HepG2 (cell line): ENCODE measurements around the gene CENPB. TPM values are rescaled to one million over a fixed set of nuclear protein-coding genes. Genes with fewer than 3 reads are reported as not detected.

ENCODE experiments used
- FOXC1 ChIP-seq: sonication (generic); formaldehyde crosslinking; IDR thresholded peaks from 2 replicates; pipeline ENCODE4 v1.8.0; 2022; ENCODE audit warnings: mild to moderate bottlenecking, missing genetic modification reagents, borderline replicate concordance
- GMEB1 ChIP-seq: sonication (generic); formaldehyde crosslinking; IDR thresholded peaks from 2 replicates; pipeline ENCODE4 v1.5.1; 2020; ENCODE audit warnings: missing genetic modification reagents, mild to moderate bottlenecking, borderline replicate concordance
- HDAC2 ChIP-seq: sonication (generic); formaldehyde crosslinking; IDR thresholded peaks from 2 replicates; pipeline ENCODE4 v1.4.0; 2020; ENCODE audit warnings: missing genetic modification reagents
- KLF12 ChIP-seq: sonication (generic); formaldehyde crosslinking; IDR thresholded peaks from 2 replicates; pipeline ENCODE4 v1.4.0; 2020; ENCODE audit warnings: missing genetic modification reagents, borderline replicate concordance
- KLF6 ChIP-seq: IDR thresholded peaks from 2 replicates; pipeline ENCODE4 v1.8.0; 2016; ENCODE audit warnings: missing biosample characterization, missing genetic modification reagents
- NAIF1 ChIP-seq: sonication (generic); formaldehyde crosslinking; IDR thresholded peaks from 2 replicates; pipeline ENCODE4 v1.5.0; 2020; ENCODE audit warnings: mild to moderate bottlenecking, missing genetic modification reagents, borderline replicate concordance
- TBP ChIP-seq: sonication (generic); formaldehyde crosslinking; IDR thresholded peaks from 2 replicates; pipeline ENCODE4 v1.5.0; 2020; ENCODE audit warnings: missing genetic modification reagents
- ZBTB7B ChIP-seq: sonication (generic); formaldehyde crosslinking; IDR thresholded peaks from 2 replicates; pipeline ENCODE4 v1.4.0; 2020; ENCODE audit warnings: missing genetic modification reagents
- ZNF205 ChIP-seq: IDR thresholded peaks from 2 replicates; pipeline ENCODE4 v1.6.1; 2018; ENCODE audit warnings: missing biosample characterization, missing genetic modification reagents
- ZNF274 ChIP-seq: sonication (generic); formaldehyde crosslinking; IDR thresholded peaks from 2 replicates; pipeline ENCODE4 v1.5.1; 2020; ENCODE audit warnings: mild to moderate bottlenecking, missing genetic modification reagents
- ZNF496 ChIP-seq: sonication (generic); formaldehyde crosslinking; IDR thresholded peaks from 2 replicates; pipeline ENCODE4 v1.8.1; 2023; ENCODE audit warnings: mild to moderate bottlenecking, moderate library complexity, missing genetic modification reagents; ENCODE audit not compliant: insufficient replicate concordance
- ZNF569 ChIP-seq: sonication (generic); formaldehyde crosslinking; IDR thresholded peaks from 2 replicates; pipeline ENCODE4 v1.5.0; 2020; ENCODE audit warnings: mild to moderate bottlenecking, missing genetic modification reagents, moderate library complexity, borderline replicate concordance
- ZNF761 ChIP-seq: sonication (generic); formaldehyde crosslinking; conservative IDR thresholded peaks from 2 replicates; pipeline ENCODE4 v1.4.0; 2020; ENCODE audit warnings: mild to moderate bottlenecking, missing genetic modification reagents
- polyA plus RNA-seq, 8 experiments: library from polyadenylated mRNA; depleted of rRNA in 3 of 8; stranded (reverse) in 7 of 8; unstranded in 1 of 8; fragments of >200 nt; fragmentation: Illumina TruSeq in 4 of 8; extraction: Trizol in 4 of 8; gene quantifications; 2 replicates each; pipeline versions ENCODE4 v1.2.1 to v1.2.3, GENCODE V29; 2011 to 2016; ENCODE audit warnings: low read depth in 4 of 8, missing spikeins in 1 of 8, mixed read lengths in 1 of 8; ENCODE audit not compliant: insufficient read depth in 1 of 8
- total RNA-seq, 5 experiments: library from RNA; depleted of rRNA; stranded (reverse); fragments of >200 nt; fragmentation: Illumina TruSeq; extraction: Trizol; gene quantifications; 2 replicates each; pipeline ENCODE4 v1.2.3, GENCODE V29; 2016; ENCODE audit warnings: low read depth in 1 of 5
- TF ChIP-seq, protein P1 (sequence below): sonication (generic); formaldehyde crosslinking; IDR thresholded peaks from 2 replicates; pipeline ENCODE4 v1.4.0; 2020; ENCODE audit warnings: mild to moderate bottlenecking, missing genetic modification reagents
- TF ChIP-seq, protein P2 (sequence below): sonication (generic); formaldehyde crosslinking; conservative IDR thresholded peaks from 2 replicates; pipeline ENCODE4 v1.8.0; 2022; ENCODE audit warnings: mild to moderate bottlenecking, moderate library complexity, missing genetic modification reagents
- TF ChIP-seq, protein P3 (sequence below): sonication (generic); formaldehyde crosslinking; IDR thresholded peaks from 2 replicates; pipeline ENCODE4 v1.5.0; 2020; ENCODE audit warnings: missing genetic modification reagents

The CENPB gene
- total and polyA plus RNA-seq, 2 of the 13 experiments (the other 11 are each of a cell fraction or from before 2014, with no cell fraction given), result 10.4 to 54.5 TPM

- TF ChIP-seq, protein P1, sequence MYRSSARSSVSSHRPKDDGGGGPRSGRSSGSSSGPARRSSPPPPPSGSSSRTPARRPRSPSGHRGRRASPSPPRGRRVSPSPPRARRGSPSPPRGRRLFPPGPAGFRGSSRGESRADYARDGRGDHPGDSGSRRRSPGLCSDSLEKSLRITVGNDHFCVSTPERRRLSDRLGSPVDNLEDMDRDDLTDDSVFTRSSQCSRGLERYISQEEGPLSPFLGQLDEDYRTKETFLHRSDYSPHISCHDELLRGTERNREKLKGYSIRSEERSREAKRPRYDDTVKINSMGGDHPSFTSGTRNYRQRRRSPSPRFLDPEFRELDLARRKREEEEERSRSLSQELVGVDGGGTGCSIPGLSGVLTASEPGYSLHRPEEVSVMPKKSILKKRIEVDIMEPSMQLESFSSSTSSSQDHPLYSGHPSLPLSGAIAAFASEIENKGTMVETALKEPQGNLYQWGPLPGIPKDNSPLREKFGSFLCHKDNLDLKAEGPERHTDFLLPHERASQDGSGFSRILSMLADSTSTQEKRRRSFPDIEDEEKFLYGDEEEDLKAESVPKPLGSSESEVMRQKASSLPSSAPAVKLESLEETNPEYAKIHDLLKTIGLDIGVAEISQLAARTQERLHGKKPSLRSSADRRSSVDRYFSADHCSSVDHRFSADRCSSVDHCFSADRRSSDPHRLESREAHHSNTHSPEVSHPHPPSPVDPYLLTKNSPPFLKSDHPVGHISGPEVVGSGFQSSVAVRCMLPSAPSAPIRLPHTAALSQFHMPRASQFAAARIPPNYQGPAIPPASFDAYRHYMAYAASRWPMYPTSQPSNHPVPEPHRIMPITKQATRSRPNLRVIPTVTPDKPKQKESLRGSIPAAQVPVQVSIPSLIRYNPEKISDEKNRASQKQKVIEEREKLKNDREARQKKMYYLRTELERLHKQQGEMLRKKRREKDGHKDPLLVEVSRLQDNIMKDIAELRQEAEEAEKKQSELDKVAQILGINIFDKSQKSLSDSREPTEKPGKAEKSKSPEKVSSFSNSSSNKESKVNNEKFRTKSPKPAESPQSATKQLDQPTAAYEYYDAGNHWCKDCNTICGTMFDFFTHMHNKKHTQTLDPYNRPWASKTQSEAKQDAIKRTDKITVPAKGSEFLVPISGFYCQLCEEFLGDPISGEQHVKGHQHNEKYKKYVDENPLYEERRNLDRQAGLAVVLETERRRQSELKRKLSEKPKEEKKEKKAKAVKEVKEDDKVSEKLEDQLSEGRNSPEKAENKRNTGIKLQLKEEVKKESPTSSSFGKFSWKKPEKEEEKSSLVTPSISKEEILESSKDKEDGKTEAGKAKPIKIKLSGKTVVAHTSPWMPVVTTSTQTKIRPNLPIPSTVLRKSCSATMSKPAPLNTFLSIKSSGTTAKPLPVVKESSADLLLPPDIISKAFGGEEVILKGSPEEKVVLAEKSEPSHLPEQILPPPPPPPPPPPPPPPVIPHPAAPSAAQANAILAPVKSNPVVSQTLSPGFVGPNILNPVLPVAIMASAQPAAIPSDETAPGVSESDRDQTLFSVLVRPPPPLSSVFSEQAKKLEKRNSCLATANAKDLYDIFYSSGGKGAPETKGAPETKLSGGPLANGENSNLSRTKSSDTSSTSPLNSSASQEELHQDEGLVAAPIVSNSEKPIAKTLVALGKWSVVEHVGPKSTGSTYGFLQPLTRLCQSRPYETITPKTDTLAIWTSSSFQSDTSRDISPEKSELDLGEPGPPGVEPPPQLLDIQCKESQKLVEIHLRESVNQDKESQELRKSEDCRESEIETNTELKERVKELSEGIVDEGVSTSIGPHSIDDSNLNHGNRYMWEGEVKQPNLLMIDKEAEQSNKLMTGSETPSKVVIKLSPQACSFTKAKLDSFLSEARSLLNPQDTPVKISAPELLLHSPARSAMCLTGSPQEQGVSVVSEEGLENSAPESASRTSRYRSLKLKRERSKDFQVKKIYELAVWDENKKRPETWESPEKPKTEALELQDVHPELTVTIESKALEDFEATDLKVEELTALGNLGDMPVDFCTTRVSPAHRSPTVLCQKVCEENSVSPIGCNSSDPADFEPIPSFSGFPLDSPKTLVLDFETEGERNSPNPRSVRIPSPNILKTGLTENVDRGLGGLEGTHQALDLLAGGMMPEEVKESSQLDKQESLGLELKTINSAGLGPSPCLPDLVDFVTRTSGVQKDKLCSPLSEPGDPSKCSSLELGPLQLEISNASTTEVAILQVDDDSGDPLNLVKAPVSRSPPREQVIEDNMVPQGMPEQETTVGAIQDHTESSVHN (CRISPR knock-in tag), result no peak
- TF ChIP-seq FOXC1 (no peak; the same call in 1 of the 2 replicates), GMEB1 (CRISPR knock-in tag) (no peak; the same call in 1 of the 2 replicates), ZBTB7B (CRISPR knock-in tag) (peak; percentile 49; the same call in 1 of the 2 replicates), ZNF205 (no peak; the same call in none of the 2 replicates), TBP (CRISPR knock-in tag) (no peak), HDAC2 (CRISPR knock-in tag) (peak; percentile 2; the same call in 1 of the 2 replicates), ZNF274 (CRISPR knock-in tag) (peak; percentile 49; the same call in 1 of the 2 replicates), ZNF496 (CRISPR knock-in tag) (no peak), KLF12 (CRISPR knock-in tag) (no peak; the same call in 1 of the 2 replicates), ZNF569 (no peak), NAIF1 (CRISPR knock-in tag) (no peak), KLF6 (CRISPR knock-in tag) (no peak), ZNF761 (CRISPR knock-in tag) (0 out of 2 replicates have a peak, but pooled peaks have one; percentile 15)
- TF ChIP-seq, protein P2, sequence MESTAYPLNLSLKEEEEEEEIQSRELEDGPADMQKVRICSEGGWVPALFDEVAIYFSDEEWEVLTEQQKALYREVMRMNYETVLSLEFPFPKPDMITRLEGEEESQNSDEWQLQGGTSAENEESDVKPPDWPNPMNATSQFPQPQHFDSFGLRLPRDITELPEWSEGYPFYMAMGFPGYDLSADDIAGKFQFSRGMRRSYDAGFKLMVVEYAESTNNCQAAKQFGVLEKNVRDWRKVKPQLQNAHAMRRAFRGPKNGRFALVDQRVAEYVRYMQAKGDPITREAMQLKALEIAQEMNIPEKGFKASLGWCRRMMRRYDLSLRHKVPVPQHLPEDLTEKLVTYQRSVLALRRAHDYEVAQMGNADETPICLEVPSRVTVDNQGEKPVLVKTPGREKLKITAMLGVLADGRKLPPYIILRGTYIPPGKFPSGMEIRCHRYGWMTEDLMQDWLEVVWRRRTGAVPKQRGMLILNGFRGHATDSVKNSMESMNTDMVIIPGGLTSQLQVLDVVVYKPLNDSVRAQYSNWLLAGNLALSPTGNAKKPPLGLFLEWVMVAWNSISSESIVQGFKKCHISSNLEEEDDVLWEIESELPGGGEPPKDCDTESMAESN, result no peak
- TF ChIP-seq, protein P3, sequence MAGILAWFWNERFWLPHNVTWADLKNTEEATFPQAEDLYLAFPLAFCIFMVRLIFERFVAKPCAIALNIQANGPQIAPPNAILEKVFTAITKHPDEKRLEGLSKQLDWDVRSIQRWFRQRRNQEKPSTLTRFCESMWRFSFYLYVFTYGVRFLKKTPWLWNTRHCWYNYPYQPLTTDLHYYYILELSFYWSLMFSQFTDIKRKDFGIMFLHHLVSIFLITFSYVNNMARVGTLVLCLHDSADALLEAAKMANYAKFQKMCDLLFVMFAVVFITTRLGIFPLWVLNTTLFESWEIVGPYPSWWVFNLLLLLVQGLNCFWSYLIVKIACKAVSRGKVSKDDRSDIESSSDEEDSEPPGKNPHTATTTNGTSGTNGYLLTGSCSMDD (CRISPR knock-in tag), result no peak
These were observed 18.0 kb downstream of the CENPB start (continued) for GRCh38 chr20:3768342-3769130.
